Endothelial cell of umbilical vein (primary cell): ENCODE measurements around the gene TBC1D21. TPM values are rescaled to one million over a fixed set of nuclear protein-coding genes. Genes with fewer than 3 reads are reported as not detected.

Experiments
- BruUV-seq: library from RNA; stranded (reverse); fragments of 400-500 nt; replicated peaks from 2 replicates; lab custom pipeline; 2021; lab: Mats Ljungman, UMichigan
- CTCF ChIA-PET: fragments of 300-600, 350-600 bp; sonication (Branson Sonifier 250); formaldehyde crosslinking; loops from one replicate; lab custom pipeline; 2021; ENCODE audit warnings: antibody characterized with exemption, inconsistent platforms; lab: Charles Lee
- POLR2A ChIA-PET: fragments of 300-600, 350-600 bp; sonication (Branson Sonifier 250); formaldehyde crosslinking; loops from one replicate; lab custom pipeline; 2021; ENCODE audit warnings: antibody characterized with exemption, inconsistent platforms; lab: Charles Lee
- DNase-seq: peaks from one replicate; pipeline ENCODE4 v3.0.0-alpha.2; 2011; ENCODE audit warnings: low read depth, low spot score
- FAIRE-seq: peaks from 2 replicates; lab custom pipeline; 2011; peaks lifted over from hg19 to GRCh38; lab: Jason Lieb, UNC
- H2AFZ ChIP-seq: 2 replicates; pipeline ENCODE4 v1.6.0; 2012; ENCODE audit warnings: low read depth, low read length, control low read depth, inconsistent platforms
- H3K27ac ChIP-seq: 2 replicates; pipeline ENCODE4 v1.5.1; 2011; ENCODE audit warnings: low read depth, mild to moderate bottlenecking, control low read depth, low read length, moderate library complexity; ENCODE audit not compliant: insufficient read depth
- H3K27me3 ChIP-seq, 2 experiments: 2 replicates each; pipeline versions ENCODE4 v1.6.0 to v1.6.1; 2011; ENCODE audit warnings: low read length in 2 of 2, mixed read lengths in 1 of 2; ENCODE audit not compliant: control insufficient read depth in 2 of 2, insufficient read depth in 2 of 2
- H3K36me3 ChIP-seq, 2 experiments: 2 replicates in 1 of 2; 3 replicates in 1 of 2; pipeline ENCODE4 v1.5.1; 2011; ENCODE audit warnings: low read length in 2 of 2, mild to moderate bottlenecking in 1 of 2, moderate library complexity in 1 of 2; ENCODE audit not compliant: control insufficient read depth in 2 of 2, insufficient read depth in 2 of 2; ENCODE audit errors: extremely low read depth in 1 of 2
- H3K4me1 ChIP-seq: 3 replicates; pipeline ENCODE4 v1.5.1; 2011; ENCODE audit warnings: mild to moderate bottlenecking, low read length; ENCODE audit not compliant: control insufficient read depth, insufficient read depth; ENCODE audit errors: extremely low read depth
- H3K4me2 ChIP-seq: 2 replicates; pipeline ENCODE4 v1.6.1; 2011; ENCODE audit warnings: low read length, control low read depth, mixed read lengths; ENCODE audit not compliant: insufficient read depth
- H3K4me3 ChIP-seq, 3 experiments: fragments of 200-600 bp in 1 of 3; sonication (generic), shearing (Covaris generic) in 1 of 3; replicated peaks in 1 of 3; 2 replicates each; pipeline ENCODE4 v1.5.1; 2011 to 2016; ENCODE audit warnings: control low read depth in 3 of 3, low read length in 3 of 3, mild to moderate bottlenecking in 2 of 3, inconsistent platforms in 1 of 3, low read depth in 1 of 3, moderate library complexity in 1 of 3; ENCODE audit not compliant: insufficient read depth in 1 of 3
- H3K79me2 ChIP-seq: 2 replicates; pipeline ENCODE4 v1.6.0; 2012; ENCODE audit warnings: low read length, inconsistent platforms; ENCODE audit not compliant: control insufficient read depth, insufficient read depth
- H3K9ac ChIP-seq: replicated peaks from 2 replicates; pipeline ENCODE3; 2011; ENCODE audit warnings: low read length, control low read depth; ENCODE audit not compliant: insufficient read depth; ENCODE audit errors: extremely low read depth
- H3K9me1 ChIP-seq: replicated peaks from 3 replicates; pipeline ENCODE4 v1.6.0; 2011; ENCODE audit warnings: mild to moderate bottlenecking, low read length; ENCODE audit not compliant: control insufficient read depth, insufficient read depth; ENCODE audit errors: extremely low read depth
- H3K9me3 ChIP-seq: replicated peaks from 2 replicates; pipeline ENCODE4 v1.5.1; 2012; ENCODE audit warnings: low read length, inconsistent platforms; ENCODE audit not compliant: control insufficient read depth, insufficient read depth
- H4K20me1 ChIP-seq: replicated peaks from 2 replicates; pipeline ENCODE3; 2011; ENCODE audit warnings: mild to moderate bottlenecking, low read length; ENCODE audit not compliant: control insufficient read depth, insufficient read depth; ENCODE audit errors: extremely low read depth
- CTCF ChIP-seq, 2 donors: IDR thresholded peaks; 1 replicate in 1 of 2; 2 replicates in 1 of 2; pipeline ENCODE4 v1.5.1; 2011; ENCODE audit warnings: low read length in 2 of 2, mild to moderate bottlenecking in 2 of 2, moderate library complexity in 2 of 2, control low read depth in 1 of 2, inconsistent platforms in 1 of 2, low read depth in 1 of 2; ENCODE audit not compliant: insufficient read depth in 1 of 2; ENCODE audit errors: extremely low read depth in 1 of 2
- FOS ChIP-seq: IDR thresholded peaks from 2 replicates; pipeline ENCODE4 v1.6.1; 2011; ENCODE audit warnings: mild to moderate bottlenecking, low read length, moderate library complexity, borderline replicate concordance; ENCODE audit not compliant: insufficient read depth
- GATA2 ChIP-seq: IDR thresholded peaks from 2 replicates; pipeline ENCODE4 v1.7.0; 2011; ENCODE audit warnings: low read depth, mild to moderate bottlenecking, moderate library complexity, mixed read lengths, low read length; ENCODE audit not compliant: insufficient read length, insufficient read depth
- JUN ChIP-seq: IDR thresholded peaks from 2 replicates; pipeline ENCODE4 v1.6.1; 2011; ENCODE audit warnings: borderline replicate concordance, low read depth; ENCODE audit not compliant: insufficient read length, insufficient read depth
- dilution Hi-C: fragments of 300-500 bp; cut with MboI; formaldehyde crosslinking; loops from one replicate; pipeline ENCODE4 v1.15.0; 2019; ENCODE audit warnings: low sequenced_read_pairs; ENCODE audit not compliant: extremely low pct_ligation_motif_present
- intact Hi-C: fragments of 100-400 bp; cut with micrococcal nuclease; formaldehyde crosslinking; loops from one replicate; pipeline ENCODE4 v1.10.0; 2022
- polyA plus RNA-seq, 4 experiments: library from polyadenylated mRNA; depleted of rRNA in 3 of 4; stranded (reverse) in 3 of 4; unstranded in 1 of 4; fragments of >200 nt; gene quantifications; 2 replicates each; pipeline versions ENCODE4 v1.2.1 to v1.2.3, GENCODE V29; 2011 to 2012; ENCODE audit warnings: missing spikeins in 1 of 4
- total RNA-seq: library from RNA; stranded (reverse); gene quantifications from 2 replicates; pipeline ENCODE4 v1.2.3, GENCODE V29; 2021

Gene TBC1D21
- total and polyA plus RNA-seq, 2 donors (not counting 3 experiments of a cell fraction or from before 2014, with no cell fraction given) = not detected

- DNase-seq = no peak
- no peak overlapping the region for H3K9ac ChIP-seq
Measured at GRCh38 chr15:73900095-73900712, 26.8 kb downstream of the TBC1D21 start.

More at GRCh38 chr15:73900095-73900712, 26.8 kb downstream of the TBC1D21 start:
- H3K27ac ChIP-seq = no peak overlapping the region
- ChIA-PET POLR2A (no interaction called here), CTCF (interaction anchor here (1.0 to 3.1 kb wide), 2 partner anchors 26 to 27 kb away, joined by 3 to 22 read pairs; no protein-coding TSS in a partner anchor)
- no peak overlapping the region for H2AFZ ChIP-seq
- no peaks in the 10 kb centered on the region for H3K79me2 ChIP-seq
- H3K4me2 ChIP-seq = no peak overlapping the region
- intact Hi-C loops = no loop called here
- dilution Hi-C loops = no loop called here
- TF ChIP-seq CTCF (IDR thresholded peaks at IDR 0.05; ENCODE audit: extremely low read depth in 1 of 2, insufficient read depth in 1 of 2, low read depth in 1 of 2, low read length in 2 of 2) (no peak), JUN (no peak), GATA2 (no peak), FOS (no peak)
- no TSS peak for BruUV-seq
- no peaks in the 10 kb centered on the region for H3K36me3 ChIP-seq
- H3K9me1 ChIP-seq = no peaks in the 10 kb centered on the region
- no peaks in the 10 kb centered on the region for H3K9me3 ChIP-seq
- peaks cover 2 to 3% of the 10 kb centered on the region in 2 experiments for H3K27me3 ChIP-seq
- H4K20me1 ChIP-seq = no peaks in the 10 kb centered on the region
- FAIRE-seq = no peak
- H3K4me3 ChIP-seq = no peak overlapping the region
- H3K4me1 ChIP-seq = no peaks in the 10 kb centered on the region
